ENCODE data around the gene CECR2. TPM values are rescaled to one million over a fixed set of nuclear protein-coding genes. Genes with fewer than 3 reads are reported as not detected.
A peak's percentile ranks its signal among the peaks of the same experiment; 100 is the strongest.

CECR2 gene
- total RNA-seq, 2 donors from 2014 or later = 0.30 to 0.40 TPM

- no peak overlapping the region for H3K9ac ChIP-seq (ENCODE audit: low read depth in 2 of 2, low read length in 2 of 2)
- no peak for TF ChIP-seq CTCF (IDR thresholded peaks at IDR 0.05)
- no peaks in the 10 kb centered on the region for H3K36me3 ChIP-seq
- H3K9me3 ChIP-seq = no peaks in the 10 kb centered on the region
- H3K27ac ChIP-seq = peak overlapping the region; percentile 37
- no peaks in the 10 kb centered on the region for H3K4me1 ChIP-seq
- DNase-seq = peak; percentile 30
- H3K27me3 ChIP-seq = no peaks in the 10 kb centered on the region
- intact Hi-C loops (cut with DNase I) = no loop called here
- no peak overlapping the region for H3K4me3 ChIP-seq
These were observed 201.8 kb downstream of the CECR2 start for GRCh38 chr22:17570851-17571631.

GRCh38 chr22:17575151-17575550 is 205.9 kb downstream of the CECR2 start:
- no peaks in the 10 kb centered on the region for H3K27me3 ChIP-seq
- no peaks in the 10 kb centered on the region for H3K9me3 ChIP-seq
- no peak overlapping the region for H3K27ac ChIP-seq
- DNase-seq = no peak
- H3K36me3 ChIP-seq = no peaks in the 10 kb centered on the region
- no peak for TF ChIP-seq CTCF (IDR thresholded peaks at IDR 0.05)
- H3K4me3 ChIP-seq = no peak overlapping the region
- intact Hi-C loops (cut with DNase I) = no loop called here
- H3K4me1 ChIP-seq = no peaks in the 10 kb centered on the region
- H3K9ac ChIP-seq (ENCODE audit: low read depth in 2 of 2, low read length in 2 of 2) = no peak overlapping the region

- no peak overlapping the region for H3K4me3 ChIP-seq
- no peak for DNase-seq
- H3K27me3 ChIP-seq = no peaks in the 10 kb centered on the region
- H3K36me3 ChIP-seq = no peaks in the 10 kb centered on the region
- H3K9me3 ChIP-seq = no peaks in the 10 kb centered on the region
- no peak overlapping the region for H3K27ac ChIP-seq
- no peaks in the 10 kb centered on the region for H3K4me1 ChIP-seq
- no peak for TF ChIP-seq CTCF (IDR thresholded peaks at IDR 0.05)
- intact Hi-C loops (cut with DNase I) = no loop called here
- no peak overlapping the region for H3K9ac ChIP-seq (ENCODE audit: low read depth in 2 of 2, low read length in 2 of 2)
These were observed 206.4 kb downstream of the CECR2 start for GRCh38 chr22:17575681-17576080.

- no peak for TF ChIP-seq CTCF (IDR thresholded peaks at IDR 0.05)
- H3K27ac ChIP-seq = no peak overlapping the region
- H3K9me3 ChIP-seq = no peaks in the 10 kb centered on the region
- no peak for DNase-seq
- no peaks in the 10 kb centered on the region for H3K4me1 ChIP-seq
- no peak overlapping the region for H3K4me3 ChIP-seq
- no peak overlapping the region for H3K9ac ChIP-seq (ENCODE audit: low read depth in 2 of 2, low read length in 2 of 2)
- intact Hi-C loops (cut with DNase I) = no loop called here
- H3K27me3 ChIP-seq = no peaks in the 10 kb centered on the region
- H3K36me3 ChIP-seq = no peaks in the 10 kb centered on the region
These were observed 207.2 kb downstream of the CECR2 start for GRCh38 chr22:17576470-17576869.

GRCh38 chr22:17578136-17578754 is 209.0 kb downstream of the CECR2 start:
- H3K27ac ChIP-seq = no peak overlapping the region

More at GRCh38 chr22:17578136-17578754, 209.0 kb downstream of the CECR2 start:
- intact Hi-C loops (cut with DNase I) = no loop called here
- H3K9ac ChIP-seq (ENCODE audit: low read depth in 2 of 2, low read length in 2 of 2) = no peak overlapping the region
- H3K4me3 ChIP-seq = no peak overlapping the region
- H3K4me1 ChIP-seq = no peaks in the 10 kb centered on the region
- DNase-seq = no peak
- H3K27me3 ChIP-seq = no peaks in the 10 kb centered on the region
- H3K36me3 ChIP-seq = no peaks in the 10 kb centered on the region
- no peak for TF ChIP-seq CTCF (IDR thresholded peaks at IDR 0.05)
- H3K9me3 ChIP-seq = no peaks in the 10 kb centered on the region
